NCI-H146 (cell line): ENCODE measurements around the gene DUSP22.
"Not testable (repeated sequence)": the region's sequence is repeated elsewhere in the genome, so short reads cannot be mapped to it uniquely, and the experiment has no call there.

Experiments
- DNase-seq: peaks from one replicate; lab custom pipeline; 2025; lab: John Stamatoyannopoulos, UW

The DUSP22 gene

GRCh38 chr6:324116-324728 lies 31.9 kb downstream of the DUSP22 start:
- DNase-seq: no peak

GRCh38 chr6:324729-325125 lies 32.4 kb downstream of the DUSP22 start:
- no peak for DNase-seq

- DNase-seq: not testable (repeated sequence)
These were observed 33.0 kb downstream of the DUSP22 start for GRCh38 chr6:325161-325860.

- not testable (repeated sequence) for DNase-seq
These were observed 33.8 kb downstream of the DUSP22 start for GRCh38 chr6:326066-326465.

GRCh38 chr6:326896-327537 lies 34.7 kb downstream of the DUSP22 start:
- DNase-seq: no peak

- DNase-seq: no peak
These were observed 35.3 kb downstream of the DUSP22 start for GRCh38 chr6:327538-328116.

- DNase-seq: no peak
These were observed 35.9 kb downstream of the DUSP22 start for GRCh38 chr6:328136-328670.

- no peak for DNase-seq
These were observed 36.6 kb downstream of the DUSP22 start for GRCh38 chr6:328924-329323.

- no peak for DNase-seq
These were observed 37.8 kb downstream of the DUSP22 start for GRCh38 chr6:329888-330691.

- DNase-seq: no peak
These were observed 38.7 kb downstream of the DUSP22 start for GRCh38 chr6:330948-331347.

GRCh38 chr6:331622-332521 lies 39.6 kb downstream of the DUSP22 start:
- DNase-seq: no peak

GRCh38 chr6:332671-333070 lies 40.4 kb downstream of the DUSP22 start:
- no peak for DNase-seq

- DNase-seq: no peak
These were observed 41.2 kb downstream of the DUSP22 start for GRCh38 chr6:333379-334002.

- DNase-seq: no peak
These were observed 42.5 kb downstream of the DUSP22 start for GRCh38 chr6:334536-335510.

GRCh38 chr6:335572-335971 lies 43.3 kb downstream of the DUSP22 start:
- no peak for DNase-seq

GRCh38 chr6:336159-337114 lies 44.1 kb downstream of the DUSP22 start:
- no peak for DNase-seq

- no peak for DNase-seq
These were observed 45.6 kb downstream of the DUSP22 start for GRCh38 chr6:337805-338368.

GRCh38 chr6:338815-339262 lies 46.6 kb downstream of the DUSP22 start:
- no peak for DNase-seq
